Activated T-helper 1 cell treated with Interleukin-2 at 50 U/mL for 16 hours (primary cell): ENCODE measurements around the gene TMEM225B.
"Not testable (repeated sequence)": the region's sequence is repeated elsewhere in the genome, so short reads cannot be mapped to it uniquely, and the experiment has no call there.

ENCODE experiments used
- DNase-seq: peaks from one replicate; pipeline ENCODE4 v3.0.0-alpha.2; 2020; ENCODE audit warnings: low read depth

TMEM225B gene

GRCh38 chr7:99657879-99658278, 59.8 kb downstream of the TMEM225B start:
- DNase-seq: not testable (repeated sequence)
